Tibial artery (tissue), 4 donors: Measurements from ENCODE around the gene L3MBTL4.
"Not testable (repeated sequence)": the region's sequence is repeated elsewhere in the genome, so short reads cannot be mapped to it uniquely, and the experiment has no call there.

Experiments used
- DNase-seq, 2 donors: peaks; one replicate each; pipeline ENCODE4 v3.0.0-alpha.2; 2019
- H3K27ac ChIP-seq, 2 donors: fragments of 200-600 bp; sonication (generic) in 1 of 2; 1 replicate in 1 of 2; 2 replicates in 1 of 2; pipeline ENCODE4 v1.5.1; 2018 to 2019; ENCODE audit warnings: mild to moderate bottlenecking in 1 of 2
- H3K27me3 ChIP-seq, 2 donors: fragments of 200-600 bp; sonication (generic) in 1 of 2; one replicate each; pipeline versions ENCODE4 v1.5.1 to v1.6.0; 2016 to 2019
- H3K36me3 ChIP-seq, 3 donors: fragments of 200-600 bp; sonication (generic) in 2 of 3; one replicate each; pipeline ENCODE4 v1.5.1; 2016 to 2019; ENCODE audit warnings: mild to moderate bottlenecking in 2 of 3
- H3K4me1 ChIP-seq, 4 donors: fragments of 200-600 bp; sonication (generic) in 2 of 4; 1 replicate in 3 of 4; 2 replicates in 1 of 4; pipeline ENCODE4 v1.5.1; 2016 to 2019
- H3K4me3 ChIP-seq, 2 donors: fragments of 200-600 bp; sonication (generic) in 1 of 2; 1 replicate in 1 of 2; 2 replicates in 1 of 2; pipeline ENCODE4 v1.5.1; 2018 to 2019; ENCODE audit warnings: mild to moderate bottlenecking in 2 of 2
- H3K9me3 ChIP-seq, 3 donors: fragments of 200-600 bp; sonication (generic) in 1 of 3; one replicate each; pipeline ENCODE4 v1.5.1; 2016 to 2019
- CTCF ChIP-seq, 2 experiments: fragments of 200-600 bp in 1 of 2; fragments of 450-650 bp in 1 of 2; IDR thresholded peaks; one replicate each; pipeline ENCODE4 v1.5.1; 2017 to 2019; ENCODE audit warnings: antibody characterized with exemption in 2 of 2, mild to moderate bottlenecking in 1 of 2, moderate library complexity in 1 of 2
- intact Hi-C: fragments of 100-400 bp; cut with DNase I; formaldehyde crosslinking; loops from one replicate; pipeline ENCODE4 v1.15.0; 2023; ENCODE audit warnings: low total_unique reads

Gene L3MBTL4

GRCh38 chr18:6156446-6156845 is 258.3 kb downstream of the L3MBTL4 start:
- intact Hi-C loops = no loop called here
- Histone ChIP-seq H3K27ac (no peak overlapping the region), H3K9me3 (peaks cover 0 to 8% (median 3%) of the 10 kb centered on the region in 3 donors), H3K36me3 (no peaks in the 10 kb centered on the region), H3K27me3 (no peaks in the 10 kb centered on the region), H3K4me1 (no peaks in the 10 kb centered on the region), H3K4me3 (no peak overlapping the region)
- no peak for TF ChIP-seq CTCF (IDR thresholded peaks at IDR 0.05)
- no peak for DNase-seq

- no peaks in the 10 kb centered on the region for H3K36me3 ChIP-seq
- no peaks in the 10 kb centered on the region for H3K27me3 ChIP-seq
- no peak overlapping the region for H3K4me3 ChIP-seq
- H3K4me1 ChIP-seq = no peaks in the 10 kb centered on the region
- H3K9me3 ChIP-seq = peaks cover 0 to 8% (median 3%) of the 10 kb centered on the region in 3 donors
- no peak for TF ChIP-seq CTCF (IDR thresholded peaks at IDR 0.05)
- intact Hi-C loops = no loop called here
- DNase-seq = no peak
- no peak overlapping the region for H3K27ac ChIP-seq
Observed at GRCh38 chr18:6155707-6156106, 259.0 kb downstream of the L3MBTL4 start.

- no peak for TF ChIP-seq CTCF (IDR thresholded peaks at IDR 0.05)
- Histone ChIP-seq H3K36me3 (no peaks in the 10 kb centered on the region), H3K4me3 (no peak overlapping the region), H3K27ac (no peak overlapping the region), H3K4me1 (no peaks in the 10 kb centered on the region), H3K9me3 (peaks cover 0 to 8% (median 3%) of the 10 kb centered on the region in 3 donors), H3K27me3 (no peaks in the 10 kb centered on the region)
- no peak for DNase-seq
- intact Hi-C loops = no loop called here
Observed at GRCh38 chr18:6150430-6150829, 264.3 kb downstream of the L3MBTL4 start.

- no peaks in the 10 kb centered on the region for H3K27me3 ChIP-seq
- no peaks in the 10 kb centered on the region for H3K36me3 ChIP-seq
- no peak overlapping the region for H3K27ac ChIP-seq
- H3K4me1 ChIP-seq = no peaks in the 10 kb centered on the region
- DNase-seq = no peak
- TF ChIP-seq CTCF (IDR thresholded peaks at IDR 0.05) = no peak
- H3K4me3 ChIP-seq = no peak overlapping the region
- intact Hi-C loops = no loop called here
- H3K9me3 ChIP-seq = no peaks in the 10 kb centered on the region
Observed at GRCh38 chr18:6146307-6146661, 268.4 kb downstream of the L3MBTL4 start.

- TF ChIP-seq CTCF (IDR thresholded peaks at IDR 0.05) = no peak
- Histone ChIP-seq H3K9me3 (no peaks in the 10 kb centered on the region), H3K4me1 (no peaks in the 10 kb centered on the region), H3K27ac (no peak overlapping the region), H3K27me3 (no peaks in the 10 kb centered on the region), H3K36me3 (no peaks in the 10 kb centered on the region), H3K4me3 (no peak overlapping the region)
- DNase-seq = no peak
- intact Hi-C loops = no loop called here
Observed at GRCh38 chr18:6145645-6146306, 268.9 kb downstream of the L3MBTL4 start.

GRCh38 chr18:6139007-6139406 is 275.7 kb downstream of the L3MBTL4 start:
- Histone ChIP-seq H3K4me3 (no peak overlapping the region), H3K36me3 (no peaks in the 10 kb centered on the region), H3K4me1 (no peaks in the 10 kb centered on the region), H3K27me3 (no peaks in the 10 kb centered on the region), H3K9me3 (peaks cover 0 to 3% (median 0%) of the 10 kb centered on the region in 3 donors), H3K27ac (no peak overlapping the region)
- no peak for TF ChIP-seq CTCF (IDR thresholded peaks at IDR 0.05)
- intact Hi-C loops = no loop called here
- no peak for DNase-seq

- H3K36me3 ChIP-seq, H3K27me3 ChIP-seq, DNase-seq, H3K9me3 ChIP-seq, H3K4me3 ChIP-seq, H3K4me1 ChIP-seq, H3K27ac ChIP-seq, intact Hi-C loops: not testable (repeated sequence)
Observed at GRCh38 chr18:6135901-6136300, 278.8 kb downstream of the L3MBTL4 start.

- intact Hi-C loops, H3K4me3 ChIP-seq, H3K27me3 ChIP-seq, H3K36me3 ChIP-seq, DNase-seq, H3K9me3 ChIP-seq, H3K27ac ChIP-seq, H3K4me1 ChIP-seq: not testable (repeated sequence)
Observed at GRCh38 chr18:6135029-6135428, 279.7 kb downstream of the L3MBTL4 start.
